ENCODE measurements around the gene EVC.

EVC gene

DNA sequence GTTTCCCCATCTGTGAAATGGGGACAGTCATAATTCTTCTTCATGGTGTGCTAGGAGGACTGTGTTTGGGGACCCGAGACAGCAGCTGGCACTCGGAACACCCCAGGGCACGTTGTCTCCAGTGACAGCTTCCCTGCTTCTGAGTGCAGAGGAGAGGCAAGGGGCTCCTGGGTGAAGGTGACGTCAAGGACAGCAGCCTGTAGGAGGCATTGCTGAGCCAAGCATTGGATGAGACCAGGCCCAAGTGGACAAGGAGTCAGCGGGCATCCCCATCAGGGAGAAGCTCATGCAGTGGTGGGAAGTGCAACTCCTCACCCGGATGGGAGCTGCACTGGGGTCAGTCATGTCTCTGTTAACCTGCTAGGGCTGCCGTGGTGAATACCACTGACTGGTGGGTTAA, 46.1 kb downstream of the EVC start:
- no peak for DNase-seq (ENCODE audit: low spot score)

DNA sequence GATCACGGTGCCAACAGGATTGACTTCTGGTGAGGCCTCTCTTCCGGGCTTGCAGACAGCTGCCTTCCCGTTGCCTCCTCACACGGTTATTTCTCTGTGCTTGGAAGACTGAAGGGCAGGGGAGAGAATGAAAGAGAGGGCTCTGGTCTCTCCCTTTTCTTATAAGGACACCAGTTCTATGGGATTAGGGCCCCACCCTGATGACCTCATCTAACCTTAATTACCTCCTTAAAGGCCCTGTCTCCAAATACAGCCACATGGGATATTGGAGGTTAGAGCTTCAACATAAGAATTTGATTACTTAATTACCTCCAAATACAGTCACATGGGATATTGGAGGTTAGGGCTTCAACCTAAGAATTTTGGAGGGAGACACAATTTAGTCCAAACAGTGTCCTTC, 46.5 kb downstream of the EVC start:
- DNase-seq (ENCODE audit: low spot score), result no peak

DNA sequence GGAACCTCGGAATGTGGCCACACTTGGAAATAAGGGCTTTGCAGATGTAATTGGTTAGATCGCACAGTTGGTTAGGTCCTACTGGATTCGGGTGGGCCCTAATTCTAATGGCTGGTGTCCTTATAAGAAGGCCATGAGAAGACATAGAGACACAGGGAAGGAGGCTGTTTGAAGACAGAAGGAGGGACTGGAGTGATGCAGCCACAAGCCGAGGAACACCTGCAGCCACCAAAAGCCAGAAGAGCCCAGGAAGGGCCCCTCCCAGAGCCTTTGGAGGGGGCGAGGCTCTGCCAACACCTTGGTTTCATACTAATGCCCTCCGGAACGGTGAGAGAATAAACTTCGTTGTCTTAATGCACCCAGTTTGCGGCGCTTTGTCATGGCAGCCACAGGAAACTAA, 47.0 kb downstream of the EVC start:
- no peak for DNase-seq (ENCODE audit: low spot score)

DNA sequence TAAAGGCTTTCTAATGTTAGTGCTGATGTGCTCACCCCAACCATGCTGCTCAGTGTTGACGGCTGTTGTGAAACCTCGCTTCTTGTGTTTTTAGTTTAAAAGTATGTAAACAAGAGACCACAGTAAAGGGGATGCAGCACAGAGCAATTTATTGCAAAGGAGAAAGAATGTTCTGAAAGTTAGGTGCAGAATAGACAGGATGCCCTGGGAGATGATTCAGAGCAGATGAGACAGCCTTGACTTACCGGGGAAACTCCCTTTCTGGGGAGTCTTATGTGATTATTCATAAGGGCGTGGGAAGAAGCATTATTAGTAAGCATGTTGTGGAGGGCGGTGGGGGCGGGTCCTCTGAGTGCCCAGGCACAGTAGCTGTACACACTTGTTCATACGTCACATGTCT, 47.7 kb downstream of the EVC start:
- DNase-seq (ENCODE audit: low spot score), result no peak

DNA sequence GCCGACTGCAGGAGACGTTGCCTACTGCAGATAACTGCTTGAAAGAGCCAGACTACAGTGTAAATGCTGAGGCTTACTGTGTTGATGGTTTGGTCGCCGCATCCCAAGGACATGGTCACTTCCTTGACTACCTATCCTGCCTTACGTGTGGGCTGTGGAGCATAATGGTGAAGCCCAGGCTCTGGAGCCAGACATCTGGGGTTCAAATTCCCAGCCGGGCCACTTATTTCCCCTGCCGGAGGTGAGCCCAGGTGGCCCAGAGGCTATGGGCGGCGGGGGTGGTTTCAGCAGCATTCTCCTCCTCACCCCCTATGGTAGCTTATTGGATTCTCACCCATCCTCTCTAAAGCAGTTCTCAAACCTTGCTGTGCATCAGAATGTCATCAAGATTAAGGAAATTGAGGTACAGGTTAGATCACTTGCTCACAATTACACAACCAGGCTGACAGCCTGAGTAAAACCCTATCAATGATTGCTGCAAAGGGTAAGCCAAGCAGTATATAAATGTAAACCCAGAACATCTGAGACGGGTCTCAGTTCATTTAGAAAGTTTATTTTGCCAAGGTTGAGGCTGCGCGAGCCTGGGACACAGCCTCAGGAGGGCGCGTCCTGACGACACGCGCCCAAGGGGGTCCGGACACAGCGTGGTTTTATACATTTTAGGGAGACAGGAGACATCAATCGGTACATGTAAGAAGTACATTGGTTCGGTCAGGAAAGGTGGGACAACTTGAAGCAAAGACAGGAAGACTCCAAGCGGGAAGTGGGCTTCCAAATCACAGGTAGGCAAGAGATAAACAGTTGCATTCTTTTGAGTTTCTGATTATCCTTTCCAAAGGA, 48.5 kb downstream of the EVC start:
- no peak for DNase-seq (ENCODE audit: low spot score)

DNA sequence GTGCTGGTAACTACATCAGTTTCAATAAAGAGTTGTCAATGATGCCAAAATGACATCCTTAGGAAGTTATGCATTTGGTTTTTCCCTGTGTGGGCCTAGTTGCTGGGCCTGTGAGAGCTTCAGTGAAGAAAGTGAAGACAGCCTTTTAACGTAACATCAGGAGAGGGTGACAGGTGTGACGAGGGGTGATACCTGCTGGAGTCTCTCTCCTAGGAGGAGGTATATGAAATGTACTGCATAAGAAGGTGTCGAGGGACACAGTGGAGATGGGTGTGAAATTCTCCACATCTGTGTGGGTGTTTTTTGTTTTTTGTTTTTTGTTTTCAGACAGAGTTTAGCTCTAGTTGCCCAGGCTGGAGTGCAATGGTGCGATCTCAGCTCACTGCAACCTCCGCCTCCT, 49.2 kb downstream of the EVC start:
- no peak for DNase-seq (ENCODE audit: low spot score)

DNA sequence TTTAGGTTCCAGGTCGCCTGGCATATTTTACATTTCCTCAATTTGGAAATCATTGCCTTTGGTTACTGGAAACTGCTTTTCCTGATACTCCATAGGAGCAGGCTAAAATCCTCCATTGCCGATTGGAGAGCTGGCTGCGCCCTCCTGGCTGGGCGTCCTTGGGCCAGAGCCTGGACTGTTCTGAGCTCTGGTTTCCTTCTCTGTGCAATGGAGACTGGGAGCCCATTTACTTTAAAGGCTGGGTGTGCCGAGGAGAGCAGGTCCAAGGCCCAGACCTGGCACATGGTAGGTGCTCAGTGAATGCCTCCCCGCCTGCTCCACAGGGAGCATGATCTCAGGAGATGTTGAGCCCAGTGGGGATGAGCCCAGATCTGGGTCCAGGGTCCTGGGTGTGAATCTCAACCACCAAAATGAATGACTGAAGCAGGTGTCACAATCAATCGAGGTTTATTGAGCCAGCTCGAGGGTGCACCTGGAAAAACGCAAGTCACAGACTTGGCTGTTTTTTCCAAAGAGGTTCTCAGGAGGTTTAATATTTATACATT, 50.0 kb downstream of the EVC start:
- no peak for DNase-seq (ENCODE audit: low spot score)

DNA sequence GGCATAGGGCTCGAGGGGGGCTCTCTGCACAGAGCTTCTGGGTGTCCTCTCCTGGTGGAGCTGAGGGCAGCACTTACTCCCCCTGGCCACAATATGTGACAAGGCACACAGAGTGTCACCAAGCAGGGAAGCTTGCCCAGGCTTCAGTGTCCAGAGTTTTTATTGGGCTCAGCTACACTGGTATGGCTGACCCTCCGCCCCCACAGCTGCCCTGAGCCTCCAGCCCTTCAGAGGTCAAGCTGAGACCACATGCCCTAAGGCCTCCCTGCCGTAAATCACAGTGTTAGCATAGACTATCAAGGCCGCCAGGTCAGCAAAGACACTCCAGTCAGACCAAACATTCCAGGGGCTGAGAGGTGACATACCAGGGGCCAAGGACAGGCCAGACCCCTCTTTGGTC, 59.0 kb downstream of the EVC start:
- no peak for DNase-seq (ENCODE audit: low spot score)

DNA sequence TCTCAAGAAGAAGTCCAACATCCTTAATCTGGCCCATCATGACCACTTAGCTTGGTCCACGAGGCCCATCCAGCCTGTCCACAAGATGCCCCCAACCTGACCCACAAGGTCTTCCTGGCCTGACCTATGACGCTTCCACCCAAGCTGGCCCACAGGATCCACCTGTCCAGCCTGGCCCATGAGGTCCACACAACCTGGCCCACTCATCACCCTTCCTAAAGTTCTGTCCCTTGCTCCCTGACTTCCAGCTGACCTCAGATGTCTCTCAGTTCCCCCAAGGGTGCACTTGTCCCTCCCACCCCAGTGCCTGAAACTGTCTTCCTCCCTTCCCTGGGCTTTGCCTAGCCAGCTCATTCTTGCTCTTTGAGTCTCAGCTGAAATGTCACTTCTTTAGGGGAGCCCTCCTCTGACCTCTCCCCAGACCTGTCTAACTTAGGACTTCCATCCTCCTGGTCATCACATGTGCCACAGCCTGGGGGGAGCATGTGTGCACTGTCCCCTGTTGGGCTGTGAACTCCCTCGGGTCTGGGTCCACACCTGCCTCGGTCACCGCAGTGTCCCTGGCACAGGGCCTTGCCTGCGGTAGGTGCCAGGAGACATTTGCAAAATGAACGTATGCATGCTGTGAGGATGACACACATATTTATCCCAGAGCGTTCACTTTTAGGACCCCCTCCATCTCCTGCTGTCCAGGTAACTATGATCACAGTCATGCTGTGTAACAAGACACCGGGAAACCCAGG, 61.7 kb downstream of the EVC start:
- no peak for DNase-seq (ENCODE audit: low spot score)

DNA sequence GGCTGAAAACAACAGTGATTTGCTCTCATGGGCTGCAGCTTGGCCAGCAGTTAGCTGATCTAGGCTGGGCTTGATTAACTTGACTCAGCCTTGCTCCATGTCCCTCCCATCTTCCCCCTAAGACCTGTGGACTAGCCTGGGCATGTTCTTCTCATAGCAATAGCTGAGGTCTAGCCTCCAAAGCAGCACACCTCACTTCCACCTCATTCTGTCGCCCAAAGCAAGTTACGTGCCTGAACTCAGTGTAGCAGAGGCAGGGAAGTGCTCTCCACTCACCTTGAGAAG, 62.2 kb downstream of the EVC start:
- DNase-seq (ENCODE audit: low spot score), result no peak

DNA sequence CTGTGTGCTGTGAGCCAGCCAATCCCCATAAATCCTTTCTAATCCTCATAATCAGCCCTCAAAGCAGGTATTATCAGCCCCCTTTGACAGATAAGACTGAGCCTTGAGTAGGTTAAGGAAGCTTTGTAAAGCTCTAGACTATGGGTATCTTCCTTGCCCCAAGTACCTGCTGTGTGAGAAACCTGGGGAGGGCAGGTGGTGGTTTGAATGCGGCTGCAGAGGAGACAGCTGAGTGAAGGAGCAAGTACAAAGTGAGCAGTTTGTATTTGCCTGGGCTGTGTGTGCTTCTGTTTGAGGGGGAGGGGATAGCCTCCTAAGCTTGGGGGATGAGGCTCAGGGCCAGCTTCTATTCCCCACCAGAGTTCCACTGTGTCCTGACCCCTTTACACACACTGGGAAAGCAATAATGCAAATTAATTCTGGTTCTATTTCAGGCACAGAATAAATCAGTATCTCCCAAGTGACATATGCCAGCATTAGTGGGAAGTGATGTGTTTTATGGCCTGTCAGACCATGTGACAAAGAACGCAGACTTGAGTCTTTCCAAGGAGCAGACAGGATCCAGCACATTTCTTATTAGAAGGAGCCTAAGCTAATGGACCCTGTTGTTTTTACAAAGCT, 63.5 kb downstream of the EVC start:
- no peak for DNase-seq (ENCODE audit: low spot score)

DNA sequence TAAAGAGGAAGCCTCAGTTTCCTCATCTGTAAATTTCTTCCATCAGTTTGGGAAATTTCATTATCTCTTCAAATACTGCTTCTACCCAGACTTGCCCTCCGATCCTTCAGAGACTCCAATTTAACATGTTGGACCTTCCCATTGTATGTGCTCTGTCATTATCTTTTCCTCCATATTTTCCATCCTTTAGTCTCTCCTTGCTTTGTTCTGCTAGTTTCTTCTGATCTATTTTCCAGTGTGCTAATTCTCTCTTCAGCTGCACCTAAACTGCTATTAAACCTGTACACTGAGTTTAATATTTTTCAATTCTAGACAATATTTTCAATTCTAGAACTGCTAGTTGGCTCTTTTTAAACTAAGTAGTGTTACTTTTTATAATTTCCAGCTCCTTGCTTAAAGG, 65.5 kb downstream of the EVC start:
- no peak for DNase-seq (ENCODE audit: low spot score)

DNA sequence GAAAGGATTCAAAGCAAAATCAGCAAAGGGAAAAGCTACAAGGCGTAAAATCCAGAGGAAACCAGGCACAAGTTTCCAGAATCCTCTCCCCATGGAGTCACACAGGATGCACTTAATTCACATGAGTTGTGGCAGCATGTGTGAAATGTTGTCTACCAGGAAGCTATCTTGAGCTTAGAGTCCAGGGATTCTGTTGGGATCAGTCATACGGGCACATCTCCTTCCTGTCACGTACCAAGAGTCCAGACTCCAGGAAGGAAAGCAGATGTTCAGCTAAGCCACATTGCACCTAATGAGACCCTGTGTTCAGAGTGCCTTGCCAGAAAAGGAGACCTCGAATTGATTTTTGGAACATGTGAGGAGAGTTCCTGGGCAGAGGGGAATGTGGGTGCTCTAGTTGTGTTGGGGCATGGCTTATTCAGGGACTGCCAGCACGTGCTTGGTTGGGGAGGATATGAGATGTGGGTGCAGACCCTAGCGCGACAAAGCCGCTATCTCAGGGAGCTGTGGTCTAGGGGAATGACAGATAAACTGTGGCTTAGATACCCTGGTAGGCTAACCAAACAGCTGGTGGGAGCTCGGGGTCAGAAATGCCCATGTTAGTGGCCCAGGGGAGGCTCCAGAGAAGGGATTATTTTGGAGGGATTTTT, 70.0 kb downstream of the EVC start:
- no peak for DNase-seq (ENCODE audit: low spot score)

DNA sequence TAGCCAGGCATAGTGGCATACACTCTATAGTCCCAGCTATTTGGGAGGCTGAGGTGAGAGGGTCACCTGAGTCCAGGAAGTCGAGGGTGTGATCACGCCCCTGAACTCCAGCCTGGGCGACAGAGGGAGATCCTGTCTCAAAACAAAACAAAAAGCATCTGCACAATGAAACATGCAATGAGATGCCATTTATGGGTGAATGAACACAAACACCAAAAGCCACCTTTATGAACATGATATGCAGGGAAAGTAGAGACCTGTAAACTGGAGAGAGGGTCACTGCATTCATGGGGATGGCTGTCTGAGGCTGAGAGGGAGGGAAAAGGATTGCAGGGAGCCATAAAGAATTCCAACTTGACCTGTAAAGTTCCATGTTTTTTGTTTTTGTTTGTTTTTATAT, 70.7 kb downstream of the EVC start:
- DNase-seq (ENCODE audit: low spot score), result no peak

DNA sequence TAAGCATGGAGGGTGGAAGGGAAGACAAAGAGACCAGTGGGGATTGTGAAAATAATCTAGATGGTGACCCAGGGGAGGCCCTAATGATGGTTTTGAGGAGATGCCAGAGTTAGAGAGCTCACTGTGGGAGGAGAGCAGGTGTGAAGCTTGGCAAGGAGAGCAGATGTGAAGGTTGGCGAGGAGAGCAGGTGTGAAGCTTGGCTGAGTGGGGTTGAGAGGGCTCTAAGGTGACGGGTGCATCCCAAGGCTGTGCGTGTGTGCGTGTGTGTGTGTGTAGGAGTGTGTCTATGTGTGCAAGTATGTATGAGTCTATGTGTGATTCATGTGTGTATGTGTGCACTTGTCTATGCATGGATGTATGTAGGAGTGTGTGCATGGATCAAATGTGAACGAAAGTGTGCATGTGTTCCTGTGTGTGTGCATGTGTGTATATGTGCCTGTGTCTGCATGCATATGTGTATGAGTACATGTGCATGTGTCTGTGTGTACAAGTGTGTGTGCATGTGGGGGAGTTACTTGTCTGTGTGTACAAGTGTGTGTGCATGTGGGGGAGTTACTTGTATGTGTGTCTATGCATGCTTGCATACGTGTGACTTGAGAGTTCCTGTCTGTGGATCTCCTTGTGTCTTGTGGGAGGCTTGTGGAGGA, 72.0 kb downstream of the EVC start:
- DNase-seq (ENCODE audit: low spot score), result no peak

DNA sequence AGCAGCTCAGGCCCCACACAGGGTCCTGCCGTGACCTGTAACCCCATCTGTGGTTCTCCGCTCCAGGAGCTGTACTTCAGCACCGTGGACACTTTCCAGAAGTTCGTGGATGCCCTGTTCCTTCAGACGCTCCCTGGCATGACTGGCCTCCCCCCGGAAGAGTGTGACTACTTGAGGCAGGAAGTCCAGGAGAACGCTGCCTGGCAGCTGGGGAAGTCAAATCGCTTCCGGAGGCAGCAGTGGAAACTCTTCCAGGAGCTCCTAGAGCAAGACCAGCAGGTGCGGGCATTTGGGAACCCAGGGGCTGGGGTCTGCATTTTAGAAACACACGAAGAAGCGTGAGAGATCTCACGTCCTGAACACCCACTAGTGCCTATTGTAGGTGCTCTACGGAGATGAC, 72.5 kb downstream of the EVC start:
- DNase-seq (ENCODE audit: low spot score), result no peak

DNA sequence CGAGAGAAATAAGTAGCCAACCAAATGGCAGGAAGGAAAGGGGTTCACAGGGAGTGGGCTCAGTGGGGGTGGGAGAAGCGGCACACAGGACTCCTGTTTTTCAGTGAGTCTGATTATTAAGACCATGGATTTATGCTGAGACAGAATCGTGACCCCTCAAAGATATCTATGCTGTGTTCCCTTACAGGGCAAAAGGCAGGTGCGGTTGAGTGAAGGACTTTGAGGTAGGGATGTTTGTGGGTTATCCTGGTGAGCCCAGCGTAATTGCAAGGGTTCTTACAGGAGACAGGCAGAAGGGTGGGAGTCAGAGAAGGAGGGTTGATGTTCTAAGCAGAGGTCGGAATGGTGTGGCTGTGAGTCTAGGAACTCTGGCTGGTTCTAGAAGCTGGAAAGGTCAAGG, 73.0 kb downstream of the EVC start:
- DNase-seq (ENCODE audit: low spot score), result no peak

DNA sequence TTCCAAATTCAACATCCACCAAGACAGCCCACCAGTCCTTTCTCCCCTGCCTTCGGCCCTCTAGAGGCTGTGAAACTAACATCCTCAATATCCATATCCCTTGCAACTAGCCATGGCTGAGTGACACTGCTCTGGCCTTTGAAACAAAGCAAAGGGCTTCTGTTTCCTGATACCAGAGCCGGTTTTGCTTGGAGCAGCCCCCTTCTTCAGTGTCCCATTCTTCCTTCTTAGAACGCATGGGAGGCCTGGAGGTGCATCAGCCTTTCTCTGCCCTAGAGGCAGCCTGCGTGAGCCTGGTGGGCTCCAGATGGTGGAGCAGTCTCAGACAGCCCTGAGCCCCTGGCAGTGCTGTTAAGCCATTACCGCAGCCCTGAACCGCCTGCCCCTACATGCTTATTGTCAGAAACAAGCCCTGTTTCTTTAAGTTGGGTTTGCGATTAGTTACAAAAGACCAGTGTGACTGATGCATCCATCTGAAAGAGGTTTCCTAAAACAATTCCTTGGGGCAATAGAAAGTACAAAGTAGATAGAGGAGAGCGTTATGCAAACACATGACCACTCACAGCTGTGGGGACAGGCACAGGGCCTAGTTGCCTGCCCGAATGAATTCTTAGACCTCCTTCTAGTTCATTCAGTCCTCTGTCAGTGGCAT, 74.1 kb downstream of the EVC start:
- no peak for DNase-seq (ENCODE audit: low spot score)

DNA sequence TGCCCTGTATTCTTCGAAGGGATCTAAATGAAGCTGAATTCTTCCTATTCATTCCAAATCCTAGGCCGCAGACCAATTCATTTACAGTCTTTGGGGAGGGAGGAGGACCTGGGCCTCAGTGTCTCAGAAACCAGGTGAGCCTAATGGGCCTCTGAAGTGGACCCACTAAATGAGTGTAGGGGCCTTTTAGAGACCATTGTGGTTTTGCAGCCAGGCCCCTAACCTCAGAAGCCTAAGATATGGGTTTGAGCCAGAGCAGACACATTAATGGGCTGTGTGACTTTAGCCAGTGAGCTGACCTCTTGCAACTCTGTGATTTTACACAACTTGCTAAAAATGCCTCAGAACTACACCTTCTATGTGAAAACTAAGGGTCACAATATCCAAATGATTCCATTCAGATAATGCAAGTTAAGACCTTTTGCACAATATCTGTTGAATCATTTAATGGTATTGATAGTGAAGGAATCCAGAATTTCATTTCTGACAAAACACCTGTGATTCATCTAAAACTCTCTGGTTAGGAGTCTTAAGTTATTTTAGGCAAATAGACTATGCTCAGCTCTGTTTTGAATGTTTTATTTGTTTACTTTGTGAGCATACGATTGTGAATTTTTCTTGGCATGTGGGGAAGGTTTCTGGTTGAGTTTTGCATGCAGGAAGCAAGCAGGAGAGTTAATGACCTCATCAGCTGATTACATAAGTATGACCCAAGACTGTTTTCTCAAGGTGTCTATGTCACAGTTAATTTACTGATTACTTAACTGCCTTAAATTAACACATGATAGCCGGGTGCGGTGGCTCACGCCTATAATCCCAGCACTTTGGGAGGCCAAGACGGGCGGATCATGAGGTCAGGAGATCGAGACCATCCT, 75.0 kb downstream of the EVC start:
- DNase-seq (ENCODE audit: low spot score), result no peak

DNA sequence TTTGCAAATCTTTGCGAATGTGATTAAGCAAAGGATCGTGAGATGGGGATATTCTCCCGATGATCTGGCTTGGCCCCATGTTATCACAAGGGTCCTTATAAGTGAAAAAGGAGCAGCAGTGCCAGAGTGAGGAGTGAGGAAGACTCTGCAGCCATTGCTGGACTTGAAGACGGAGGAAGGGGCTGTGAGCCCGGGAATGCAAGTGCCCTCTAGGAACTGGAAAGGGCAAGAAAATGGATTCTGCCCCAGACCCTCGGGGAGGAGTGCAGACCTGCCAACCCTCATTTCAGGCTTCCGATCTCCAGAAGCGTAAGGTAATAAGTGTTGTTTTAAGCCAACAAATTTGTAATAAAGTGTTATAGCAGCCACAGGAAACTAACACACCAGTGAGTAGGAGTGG, 76.3 kb downstream of the EVC start:
- DNase-seq (ENCODE audit: low spot score), result no peak

DNA sequence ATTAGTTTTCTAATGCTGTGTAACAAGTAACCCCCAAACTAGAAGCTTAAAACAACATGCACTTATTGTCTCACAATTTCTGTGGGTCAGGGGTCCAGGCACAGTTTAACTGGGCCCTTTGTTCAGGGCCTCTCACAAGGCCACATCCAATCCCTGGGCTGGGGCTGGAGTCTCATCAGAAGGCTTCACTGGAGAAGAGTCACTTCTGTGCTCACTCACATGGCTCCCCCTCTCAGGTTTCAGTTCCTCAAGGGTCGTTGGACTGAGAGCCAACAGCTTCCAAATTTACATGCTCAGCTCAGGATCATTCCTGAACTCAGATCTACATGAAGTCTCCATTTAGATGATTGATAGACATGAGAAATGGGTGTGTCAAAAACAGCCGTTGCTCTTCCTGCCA, 77.1 kb downstream of the EVC start:
- no peak for DNase-seq (ENCODE audit: low spot score)
